KBM-7 (cell line): ENCODE results near the gene TRAPPC14.

Experiments used
- DNase-seq: peaks from one replicate; pipeline ENCODE4 v3.0.0-alpha.2; 2015
- in situ Hi-C: fragments of 300-500 bp; cut with MboI; formaldehyde crosslinking; loops from 2 replicates; pipeline ENCODE4 v1.14.3; 2020; ENCODE audit warnings: low sequenced_read_pairs, low pct_unique_long_range_greater_than_20kb, mixed read lengths

The TRAPPC14 gene

DNA sequence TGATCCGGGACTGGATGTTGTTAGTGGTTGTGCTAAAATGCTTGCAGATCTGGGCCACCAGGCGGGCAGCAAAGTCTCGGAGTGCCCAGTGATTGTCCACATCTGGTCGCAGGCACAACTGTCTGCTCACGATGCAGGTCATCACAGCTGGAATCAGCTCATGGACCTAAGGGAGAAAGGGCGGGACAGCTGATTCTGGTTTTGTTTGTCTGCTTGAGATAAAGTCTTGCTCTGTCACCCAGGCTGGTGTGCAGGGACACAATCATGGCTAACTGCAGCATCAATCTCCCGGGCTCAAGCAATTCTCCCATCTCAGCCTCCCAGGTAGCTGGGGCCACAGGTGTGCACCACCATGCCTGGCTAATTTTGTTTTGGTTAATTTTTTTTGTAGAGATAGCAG, 47.4 kb downstream of the TRAPPC14 start:
- no peak for DNase-seq
- in situ Hi-C loops: no loop called here

DNA sequence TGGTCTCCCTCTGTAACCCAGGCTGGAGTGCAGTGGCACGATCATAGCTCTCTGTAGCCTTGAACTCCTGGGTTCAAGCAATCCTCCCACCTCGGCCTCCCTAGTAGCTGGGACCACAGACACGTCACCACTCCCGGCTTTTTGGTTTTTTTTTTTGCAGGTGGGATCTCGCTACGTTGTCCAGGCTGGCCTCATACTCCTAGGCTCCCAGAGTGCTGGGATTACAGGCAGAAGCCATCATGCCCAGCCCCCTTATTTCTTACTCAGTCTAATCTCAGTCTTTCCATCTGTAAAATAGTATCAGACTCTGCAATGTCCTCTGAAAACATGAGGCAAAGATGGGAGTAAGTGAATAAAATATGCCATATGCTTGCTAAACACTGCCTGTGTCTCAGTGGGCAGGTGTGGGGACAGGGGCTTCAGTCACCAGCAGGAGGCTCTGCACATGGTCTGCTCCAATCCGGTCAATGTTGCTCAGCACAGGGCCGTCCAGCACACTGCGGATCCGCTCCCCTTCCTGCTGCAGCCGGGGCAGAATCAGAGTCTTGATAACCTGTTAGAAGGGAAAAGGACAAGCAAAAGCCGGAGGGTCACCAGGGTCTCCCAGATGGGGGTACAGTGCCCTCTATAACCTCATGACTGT, 48.9 kb downstream of the TRAPPC14 start:
- DNase-seq: no peak
- in situ Hi-C loops: no loop called here

DNA sequence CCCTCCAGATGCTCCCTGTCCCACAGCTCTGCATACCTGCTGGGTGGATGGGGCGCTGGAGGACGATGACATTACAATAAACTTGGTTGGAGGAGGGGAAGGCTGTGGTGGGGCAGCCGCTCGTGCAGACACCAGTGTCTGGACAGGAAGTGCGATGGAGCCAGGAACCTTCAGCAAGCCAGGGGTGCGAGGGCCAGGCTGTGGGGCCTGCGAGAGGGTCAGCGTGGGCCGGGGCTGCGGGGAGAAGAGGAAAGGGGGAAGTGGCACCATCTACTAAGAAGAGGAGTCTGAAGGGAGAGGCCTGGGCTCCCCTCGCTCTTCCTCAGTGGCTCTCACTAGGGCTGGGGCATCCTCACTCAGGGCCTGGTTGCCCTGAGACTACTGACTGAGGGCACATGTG, 50.6 kb downstream of the TRAPPC14 start:
- in situ Hi-C loops: no loop called here
- DNase-seq: no peak

GRCh38 chr7:100107125-100107737, 51.3 kb downstream of the TRAPPC14 start:
- in situ Hi-C loops: no loop called here

GRCh38 chr7:100106633-100107032, 51.9 kb downstream of the TRAPPC14 start:
- DNase-seq: no peak
- in situ Hi-C loops: no loop called here

More at GRCh38 chr7:100107125-100107737, 51.3 kb downstream of the TRAPPC14 start:
- DNase-seq: no peak

DNA sequence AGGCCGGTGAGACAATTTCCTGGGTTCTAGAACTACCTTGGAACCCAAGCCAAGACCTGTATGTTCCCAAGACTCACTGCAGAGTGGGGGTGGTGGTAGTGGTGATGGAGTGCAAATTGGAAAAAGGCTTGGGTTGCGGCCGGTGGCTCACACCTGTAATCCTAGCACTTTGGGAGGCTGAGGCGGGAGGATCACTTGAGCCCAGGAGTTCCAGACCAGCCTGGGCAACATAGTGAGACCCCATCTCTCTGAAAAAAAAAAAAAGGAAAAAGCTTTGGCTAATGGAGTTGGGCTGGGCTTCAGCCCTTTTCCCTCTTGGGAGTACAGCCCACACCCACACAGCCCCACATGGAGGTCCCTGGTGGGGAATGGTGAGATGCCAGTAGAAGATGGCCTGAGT, 53.0 kb downstream of the TRAPPC14 start:
- DNase-seq: no peak
- in situ Hi-C loops: no loop called here
